ENCODE measurements around the gene TP53INP2. TPM values are rescaled to one million over a fixed set of nuclear protein-coding genes. Genes with fewer than 3 reads are reported as not detected.

Gene TP53INP2, protein sequence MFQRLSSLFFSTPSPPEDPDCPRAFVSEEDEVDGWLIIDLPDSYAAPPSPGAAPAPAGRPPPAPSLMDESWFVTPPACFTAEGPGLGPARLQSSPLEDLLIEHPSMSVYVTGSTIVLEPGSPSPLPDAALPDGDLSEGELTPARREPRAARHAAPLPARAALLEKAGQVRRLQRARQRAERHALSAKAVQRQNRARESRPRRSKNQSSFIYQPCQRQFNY
- total RNA-seq: 1.5 and 1.6 TPM in 2 replicates

DNA sequence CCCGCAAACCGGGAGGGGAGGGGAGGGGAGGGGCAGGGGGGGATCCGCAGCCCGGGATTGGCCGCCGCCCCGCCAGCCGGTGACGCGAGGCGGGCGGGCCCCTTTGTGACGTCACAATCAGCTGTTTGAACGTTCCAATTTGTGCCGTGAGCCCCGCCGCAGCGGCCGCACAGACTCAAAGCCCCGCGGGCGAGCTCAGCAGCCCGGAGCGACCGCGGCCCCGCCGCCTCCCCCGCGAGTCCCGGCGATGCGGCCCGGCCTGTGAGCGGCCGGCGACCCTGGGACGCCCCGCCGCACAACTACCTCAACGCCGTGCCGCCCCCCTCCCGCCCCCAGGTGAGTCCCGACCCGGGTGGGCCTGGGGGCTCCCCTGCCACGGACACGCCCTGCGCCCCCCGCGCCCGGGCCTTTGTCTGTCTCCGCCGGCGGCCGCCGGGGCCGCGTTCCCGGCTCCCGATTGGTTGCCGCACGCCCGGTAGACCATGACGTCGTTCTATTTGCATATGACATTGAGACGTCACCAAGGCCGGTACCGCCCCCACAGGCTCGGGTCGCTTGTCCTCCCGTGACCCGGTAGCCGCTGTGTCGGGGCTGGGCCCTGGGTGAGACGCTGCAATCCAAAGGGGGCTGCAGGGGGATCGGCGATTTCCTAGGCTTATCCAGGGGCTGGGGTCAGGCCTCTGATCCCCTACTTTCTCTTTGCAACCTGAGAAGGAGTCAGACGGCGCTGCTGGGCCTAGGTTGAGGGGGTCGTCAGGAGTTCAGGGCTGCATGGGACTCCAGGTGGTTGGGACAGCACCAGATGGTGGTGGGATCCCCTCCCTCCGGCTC is at the start of gene TP53INP2:
Gene TP53INP2 (plus strand): TSS at position 168 of the 831 bp plus-strand sequence. CDS start 4,396 bp downstream, outside the sequence.

DNA sequence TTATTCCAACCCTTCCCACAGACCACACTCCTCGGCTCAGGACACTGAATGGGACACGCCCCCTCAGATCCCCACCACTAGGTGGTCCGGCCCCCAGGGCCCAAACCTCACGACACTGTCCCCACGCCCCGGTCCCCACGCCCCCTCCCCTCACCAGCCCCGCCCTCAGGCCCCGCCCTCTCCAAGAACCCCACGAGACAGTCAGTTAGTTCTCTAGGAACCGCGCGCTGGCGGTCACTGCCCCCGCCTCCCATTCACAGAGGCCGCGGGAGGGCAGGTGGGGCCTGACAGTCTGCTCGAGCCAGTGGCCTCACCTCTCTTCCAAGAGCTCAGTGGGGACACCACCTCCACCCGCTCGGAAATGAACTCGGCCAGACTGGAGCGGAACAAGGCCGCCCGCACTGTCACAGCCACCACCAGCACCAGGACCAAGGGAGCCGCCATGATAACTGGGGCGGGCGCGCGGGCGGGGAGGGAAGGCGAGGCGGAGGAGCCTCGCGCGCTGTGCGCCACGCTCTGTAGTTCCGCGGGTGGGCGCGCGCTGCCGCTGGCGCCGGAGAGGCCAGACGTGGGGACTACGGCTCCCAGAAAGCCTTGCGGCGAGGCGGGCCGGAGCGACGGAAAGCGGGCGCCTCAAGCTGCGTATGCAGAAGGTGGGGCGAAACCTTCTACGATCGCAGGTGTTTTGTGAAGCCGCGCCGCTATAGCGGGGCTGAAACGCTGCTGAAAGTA is 27.3 kb upstream of the TP53INP2 start, which contains the start of gene PIGU:
Gene PIGU (minus strand): TSS at position 451 of the 732 bp plus-strand sequence. CDS start 7 bp downstream, at position 444.

Small RNA genes lying within 50 kb of the gene (small RNA-seq; reads per million reads assigned to genes)
- 0.16 reads per million for gene AL118520.1

Other genes starting within 250 kb of the TP53INP2 start
- gene DYNLRB1, start 187.9 kb upstream of the TP53INP2 start, total RNA-seq: 44.4 and 57.7 TPM in 2 replicates
- 5.7 and 13.2 TPM in 2 replicates for gene MAP1LC3A, start 145.6 kb upstream of the TP53INP2 start, total RNA-seq
- gene PIGU, start 27.3 kb upstream of the TP53INP2 start, total RNA-seq: 14.5 and 16.2 TPM in 2 replicates
- 7.7 and 9.4 TPM in 2 replicates for gene NCOA6, start 121.3 kb downstream of the TP53INP2 start, total RNA-seq
- gene GGT7, start 168.5 kb downstream of the TP53INP2 start, total RNA-seq: 5.9 and 8.8 TPM in 2 replicates
- gene ACSS2, start 172.3 kb downstream of the TP53INP2 start, total RNA-seq: 84.9 and 98.9 TPM in 2 replicates

All from subcutaneous preadipocyte (primary cell).